ENCODE data around the gene HK2. TPM values are rescaled to one million over a fixed set of nuclear protein-coding genes. Genes with fewer than 3 reads are reported as not detected.

Gene HK2
- total and polyA plus RNA-seq, 2 donors (not counting 3 experiments of a cell fraction or from before 2014, with no cell fraction given): 3.4 to 13.0 TPM

DNA sequence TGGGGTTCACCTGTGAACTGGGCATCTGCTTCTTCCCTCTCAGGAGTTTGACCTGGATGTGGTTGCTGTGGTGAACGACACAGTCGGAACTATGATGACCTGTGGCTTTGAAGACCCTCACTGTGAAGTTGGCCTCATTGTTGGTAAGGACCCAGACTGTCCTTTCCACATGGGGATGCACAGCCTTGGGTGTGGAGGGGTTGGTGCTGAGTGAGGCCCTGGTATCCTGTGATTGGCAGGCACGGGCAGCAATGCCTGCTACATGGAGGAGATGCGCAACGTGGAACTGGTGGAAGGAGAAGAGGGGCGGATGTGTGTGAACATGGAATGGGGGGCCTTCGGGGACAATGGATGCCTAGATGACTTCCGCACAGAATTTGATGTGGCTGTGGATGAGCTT, 52.3 kb downstream of the HK2 start:
- dilution Hi-C loops (cut with MboI; ENCODE audit: extremely low pct_ligation_motif_present, low sequenced_read_pairs): no loop called here
- H4K20me1 ChIP-seq (replicated peaks; ENCODE audit: control insufficient read depth, extremely low read depth, insufficient read depth, low read length): no peaks in the 10 kb centered on the region
- no peak overlapping the region for H3K9ac ChIP-seq (replicated peaks; ENCODE audit: extremely low read depth, insufficient read depth, low read length)
- intact Hi-C loops (cut with micrococcal nuclease): no loop called here
- ChIA-PET CTCF (interaction anchor here (1.0 kb wide), 1 partner anchor 198 kb away, joined by 3 read pairs; no protein-coding TSS in a partner anchor), POLR2A (no interaction called here)
- TF ChIP-seq MYC (IDR thresholded peaks at IDR 0.05; ENCODE audit: low read depth, low read length) (no peak), FOS (IDR thresholded peaks at IDR 0.05; ENCODE audit: borderline replicate concordance, insufficient read depth, low read length) (no peak), GATA2 (IDR thresholded peaks at IDR 0.05; ENCODE audit: insufficient read depth, insufficient read length, low read depth, low read length) (no peak), EZH2 (IDR thresholded peaks at IDR 0.05; ENCODE audit: borderline replicate concordance, low read depth, low read length, severe bottlenecking) (no peak), POLR2AphosphoS5 (IDR thresholded peaks at IDR 0.05; ENCODE audit: insufficient read depth, low read depth, low read length) (no peak), POLR2A (IDR thresholded peaks at IDR 0.05; ENCODE audit: low read depth, low read length) (no peak), JUN (IDR thresholded peaks at IDR 0.05; ENCODE audit: borderline replicate concordance, insufficient read depth, insufficient read length, low read depth) (no peak)
- TF ChIP-seq, protein P1, sequence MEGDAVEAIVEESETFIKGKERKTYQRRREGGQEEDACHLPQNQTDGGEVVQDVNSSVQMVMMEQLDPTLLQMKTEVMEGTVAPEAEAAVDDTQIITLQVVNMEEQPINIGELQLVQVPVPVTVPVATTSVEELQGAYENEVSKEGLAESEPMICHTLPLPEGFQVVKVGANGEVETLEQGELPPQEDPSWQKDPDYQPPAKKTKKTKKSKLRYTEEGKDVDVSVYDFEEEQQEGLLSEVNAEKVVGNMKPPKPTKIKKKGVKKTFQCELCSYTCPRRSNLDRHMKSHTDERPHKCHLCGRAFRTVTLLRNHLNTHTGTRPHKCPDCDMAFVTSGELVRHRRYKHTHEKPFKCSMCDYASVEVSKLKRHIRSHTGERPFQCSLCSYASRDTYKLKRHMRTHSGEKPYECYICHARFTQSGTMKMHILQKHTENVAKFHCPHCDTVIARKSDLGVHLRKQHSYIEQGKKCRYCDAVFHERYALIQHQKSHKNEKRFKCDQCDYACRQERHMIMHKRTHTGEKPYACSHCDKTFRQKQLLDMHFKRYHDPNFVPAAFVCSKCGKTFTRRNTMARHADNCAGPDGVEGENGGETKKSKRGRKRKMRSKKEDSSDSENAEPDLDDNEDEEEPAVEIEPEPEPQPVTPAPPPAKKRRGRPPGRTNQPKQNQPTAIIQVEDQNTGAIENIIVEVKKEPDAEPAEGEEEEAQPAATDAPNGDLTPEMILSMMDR (IDR thresholded peaks at IDR 0.05; ENCODE audit: extremely low read depth in 1 of 2, insufficient read depth in 1 of 2, low read depth in 1 of 2, low read length in 2 of 2): no peak
- TF ChIP-seq, protein P2, sequence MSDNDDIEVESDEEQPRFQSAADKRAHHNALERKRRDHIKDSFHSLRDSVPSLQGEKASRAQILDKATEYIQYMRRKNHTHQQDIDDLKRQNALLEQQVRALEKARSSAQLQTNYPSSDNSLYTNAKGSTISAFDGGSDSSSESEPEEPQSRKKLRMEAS (IDR thresholded peaks at IDR 0.05; ENCODE audit: insufficient read depth, insufficient read length): no peak
- no peaks in the 10 kb centered on the region for H3K4me1 ChIP-seq (ENCODE audit: control insufficient read depth, extremely low read depth, insufficient read depth, low read length)
- BruUV-seq (replicated peaks): no TSS peak
- H3K79me2 ChIP-seq (ENCODE audit: control insufficient read depth, insufficient read depth, low read length): no peaks in the 10 kb centered on the region
- DNase-seq (ENCODE audit: low read depth, low spot score) (no peak), FAIRE-seq (no peak)
- H3K4me3 ChIP-seq (replicated peaks in 1 of 3; ENCODE audit: insufficient read depth in 1 of 3, low read depth in 1 of 3, low read length in 3 of 3): no peak overlapping the region
- H2AFZ ChIP-seq (ENCODE audit: low read depth, low read length): no peak overlapping the region
- H3K27me3 ChIP-seq (ENCODE audit: control insufficient read depth in 2 of 2, insufficient read depth in 2 of 2, low read length in 2 of 2): no peaks in the 10 kb centered on the region
- H3K9me1 ChIP-seq (replicated peaks; ENCODE audit: control insufficient read depth, extremely low read depth, insufficient read depth, low read length): no peaks in the 10 kb centered on the region
- H3K27ac ChIP-seq (ENCODE audit: insufficient read depth, low read depth, low read length): no peak overlapping the region
- H3K9me3 ChIP-seq (replicated peaks; ENCODE audit: control insufficient read depth, insufficient read depth, low read length): no peaks in the 10 kb centered on the region
- H3K4me2 ChIP-seq (ENCODE audit: insufficient read depth, low read length): no peak overlapping the region
- peaks cover 1 to 3% of the 10 kb centered on the region in 2 experiments for H3K36me3 ChIP-seq (ENCODE audit: control insufficient read depth in 2 of 2, extremely low read depth in 1 of 2, insufficient read depth in 2 of 2, low read length in 2 of 2)
